Measurements from ENCODE around the gene SPINT2. TPM values are rescaled to one million over a fixed set of nuclear protein-coding genes. Genes with fewer than 3 reads are reported as not detected.

Gene SPINT2
- total RNA-seq, 4 donors from 2014 or later = 4.7 to 46.7 (median 12.8) TPM

GRCh38 chr19:38265921-38266429 lies 1.6 kb downstream of the SPINT2 start:
- TF ChIP-seq, protein P1, sequence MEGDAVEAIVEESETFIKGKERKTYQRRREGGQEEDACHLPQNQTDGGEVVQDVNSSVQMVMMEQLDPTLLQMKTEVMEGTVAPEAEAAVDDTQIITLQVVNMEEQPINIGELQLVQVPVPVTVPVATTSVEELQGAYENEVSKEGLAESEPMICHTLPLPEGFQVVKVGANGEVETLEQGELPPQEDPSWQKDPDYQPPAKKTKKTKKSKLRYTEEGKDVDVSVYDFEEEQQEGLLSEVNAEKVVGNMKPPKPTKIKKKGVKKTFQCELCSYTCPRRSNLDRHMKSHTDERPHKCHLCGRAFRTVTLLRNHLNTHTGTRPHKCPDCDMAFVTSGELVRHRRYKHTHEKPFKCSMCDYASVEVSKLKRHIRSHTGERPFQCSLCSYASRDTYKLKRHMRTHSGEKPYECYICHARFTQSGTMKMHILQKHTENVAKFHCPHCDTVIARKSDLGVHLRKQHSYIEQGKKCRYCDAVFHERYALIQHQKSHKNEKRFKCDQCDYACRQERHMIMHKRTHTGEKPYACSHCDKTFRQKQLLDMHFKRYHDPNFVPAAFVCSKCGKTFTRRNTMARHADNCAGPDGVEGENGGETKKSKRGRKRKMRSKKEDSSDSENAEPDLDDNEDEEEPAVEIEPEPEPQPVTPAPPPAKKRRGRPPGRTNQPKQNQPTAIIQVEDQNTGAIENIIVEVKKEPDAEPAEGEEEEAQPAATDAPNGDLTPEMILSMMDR (IDR thresholded peaks at IDR 0.05; ENCODE audit: low read depth) = no peak

DNA sequence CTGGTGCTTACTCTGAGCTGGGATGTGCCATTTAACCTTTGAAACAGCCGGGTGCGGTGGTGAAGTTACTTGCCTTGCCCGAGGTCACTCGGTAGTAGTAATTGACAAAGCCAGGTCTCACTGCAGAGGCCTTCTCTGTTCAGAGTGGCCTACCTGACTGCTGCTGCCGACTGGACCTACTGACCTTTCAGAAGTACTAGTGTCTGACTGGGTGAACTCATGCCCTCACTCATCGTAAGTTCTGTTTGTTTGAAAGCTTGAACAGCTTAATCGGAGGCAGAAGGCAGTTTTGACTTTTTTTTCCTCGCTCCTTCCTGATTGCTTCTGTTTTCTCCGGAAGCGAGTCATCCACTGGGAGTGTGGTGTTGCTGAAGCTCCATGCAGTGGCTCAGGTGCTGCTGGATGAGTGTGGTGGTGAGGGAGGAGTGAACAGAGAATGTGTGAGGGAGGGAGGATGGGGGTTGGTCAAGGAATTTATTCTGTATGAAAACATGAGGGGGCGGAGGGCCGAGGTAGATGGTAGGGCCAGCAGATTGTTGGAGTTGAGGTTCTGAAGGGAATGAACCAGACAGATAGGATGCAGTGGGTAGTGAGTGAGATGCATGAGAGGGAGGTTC lies 2.7 kb downstream of the SPINT2 start:
- TF ChIP-seq, protein P1 (IDR thresholded peaks at IDR 0.05; ENCODE audit: low read depth) = no peak

DNA sequence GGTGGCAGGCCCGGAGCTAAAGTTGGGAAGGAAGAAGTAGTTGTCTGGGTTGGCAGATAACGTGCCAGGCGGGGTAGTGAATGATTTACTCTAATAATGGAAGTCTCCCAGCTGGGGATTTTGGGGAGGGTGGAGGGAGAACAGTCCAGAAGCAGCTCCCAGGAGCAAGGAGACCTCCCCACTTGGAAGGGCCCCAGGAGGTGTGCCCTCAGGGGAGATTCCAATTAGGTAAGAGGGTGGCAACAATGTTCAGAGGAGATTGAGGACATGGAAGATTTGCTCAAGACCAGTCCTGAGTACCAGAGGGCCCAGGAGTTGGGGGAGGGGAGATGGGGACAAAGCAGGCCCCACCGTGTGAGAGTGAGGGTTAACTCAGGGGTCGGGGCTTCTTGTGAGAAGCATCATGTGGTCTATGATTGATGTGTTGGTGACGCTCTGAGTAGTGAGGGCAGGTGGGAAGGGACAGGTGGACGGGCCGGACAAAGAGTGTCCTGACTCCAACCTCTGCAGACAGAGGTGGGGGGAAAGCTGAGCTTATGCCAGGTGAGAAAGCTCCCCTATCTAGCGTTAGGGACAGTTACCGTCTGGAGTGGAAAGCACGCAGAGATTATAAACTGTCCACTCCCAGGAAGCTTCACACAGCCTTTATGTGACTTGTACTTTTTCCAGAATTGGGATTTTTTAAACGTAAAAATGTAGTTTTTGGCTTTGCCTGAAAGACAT lies 3.5 kb downstream of the SPINT2 start:
- TF ChIP-seq, protein P1 (IDR thresholded peaks at IDR 0.05; ENCODE audit: low read depth) = no peak

DNA sequence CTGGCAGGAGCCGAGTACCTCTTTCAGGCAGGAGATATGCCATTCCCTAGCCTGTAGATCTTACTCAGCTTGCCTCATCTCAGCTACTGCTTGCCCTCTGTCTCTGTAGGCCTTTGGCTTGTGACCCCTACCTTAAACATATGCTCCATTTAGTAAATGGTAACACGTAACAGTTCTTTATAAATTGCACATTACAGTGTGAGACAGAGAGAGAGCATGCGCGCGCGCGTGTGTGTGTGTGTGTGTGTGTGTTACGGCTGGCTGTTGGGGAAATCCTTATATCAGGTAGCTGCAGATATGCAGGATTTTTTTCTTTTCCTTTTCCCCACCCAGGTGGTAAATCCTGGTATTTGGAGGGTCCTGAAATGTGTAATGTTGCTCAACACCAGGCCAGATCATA lies 4.2 kb downstream of the SPINT2 start:
- TF ChIP-seq, protein P1 (IDR thresholded peaks at IDR 0.05; ENCODE audit: low read depth) = no peak

- TF ChIP-seq, protein P1 (IDR thresholded peaks at IDR 0.05; ENCODE audit: low read depth) = no peak
Observed at GRCh38 chr19:38270587-38271167, 6.3 kb downstream of the SPINT2 start.

DNA sequence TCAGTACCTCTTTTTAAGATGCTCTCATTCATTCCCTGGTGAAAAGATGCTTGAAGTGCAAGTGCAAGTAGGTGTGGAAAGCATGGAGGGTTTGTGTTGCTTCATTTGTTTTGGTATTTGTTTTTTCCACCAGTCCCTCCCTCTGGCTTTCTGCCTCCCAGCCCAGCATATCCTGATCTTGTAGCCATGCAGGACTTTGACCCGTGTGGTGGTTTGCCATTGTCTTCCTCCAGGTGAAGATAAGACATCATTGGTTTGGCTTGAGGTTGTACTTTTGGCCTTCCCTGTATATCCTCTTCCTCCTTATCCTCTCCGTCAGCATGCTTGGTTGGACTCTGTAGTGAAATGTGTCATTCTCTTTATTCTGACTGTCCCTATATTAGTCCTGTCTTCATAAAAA lies 9.1 kb downstream of the SPINT2 start:
- TF ChIP-seq, protein P1 (IDR thresholded peaks at IDR 0.05; ENCODE audit: low read depth) = no peak

GRCh38 chr19:38274739-38275138 lies 10.4 kb downstream of the SPINT2 start:
- TF ChIP-seq, protein P1 (IDR thresholded peaks at IDR 0.05; ENCODE audit: low read depth) = no peak
